SK-N-SH (cell line): Measurements from ENCODE around the gene FOXK2.

Experiments
- CTCF ChIP-seq: fragments of 200-600 bp; sonication (generic); IDR thresholded peaks from 2 replicates; pipeline ENCODE4 v1.6.1; 2017; ENCODE audit warnings: antibody characterized with exemption, mild to moderate bottlenecking, moderate library complexity
- EP300 ChIP-seq, 2 experiments: IDR thresholded peaks; 2 replicates each; pipeline versions ENCODE4 v1.4.0 to v1.6.1; 2012; ENCODE audit warnings: borderline replicate concordance in 1 of 2, low read depth in 1 of 2, low read length in 1 of 2
- IRF3 ChIP-seq: fragments of 150-350 bp; IDR thresholded peaks from 2 replicates; pipeline ENCODE4 v1.6.1; 2016; ENCODE audit warnings: mild to moderate bottlenecking, low read depth, low read length
- MAX ChIP-seq: IDR thresholded peaks from 2 replicates; pipeline ENCODE4 v1.4.0; 2012; ENCODE audit warnings: low read depth
- RFX5 ChIP-seq: IDR thresholded peaks from 2 replicates; pipeline ENCODE4 v1.6.1; 2012; ENCODE audit warnings: mild to moderate bottlenecking, improper control_type of control experiment, low read length
- TEAD4 ChIP-seq: IDR thresholded peaks from 2 replicates; pipeline ENCODE4 v1.4.0; 2012; ENCODE audit warnings: mild to moderate bottlenecking, borderline replicate concordance; ENCODE audit not compliant: insufficient read depth

- TF ChIP-seq EP300 (IDR thresholded peaks at IDR 0.05; ENCODE audit: borderline replicate concordance in 1 of 2, low read depth in 1 of 2, low read length in 1 of 2) (no peak), TEAD4 (no peak), CTCF (no peak), MAX (no peak), RFX5 (no peak), IRF3 (no peak)
These were observed 118.7 kb downstream of the FOXK2 start for GRCh38 chr17:82638183-82638773.
